NCI-H748 treated with DMSO at 0.1 percent for 48 hours (cell line): Measurements from ENCODE around the gene KCNQ5.
"Not testable (repeated sequence)": the region's sequence is repeated elsewhere in the genome, so short reads cannot be mapped to it uniquely, and the experiment has no call there.

Source experiments
- DNase-seq: peaks from one replicate; lab custom pipeline; 2025; lab: John Stamatoyannopoulos, UW

Gene KCNQ5

GRCh38 chr6:72952808-72953630, 331.2 kb downstream of the KCNQ5 start:
- no peak for DNase-seq

GRCh38 chr6:72953971-72954381, 332.1 kb downstream of the KCNQ5 start:
- no peak for DNase-seq

- no peak for DNase-seq
Observed at GRCh38 chr6:72954716-72955115, 332.9 kb downstream of the KCNQ5 start.

GRCh38 chr6:72955666-72956065, 333.8 kb downstream of the KCNQ5 start:
- no peak for DNase-seq

- no peak for DNase-seq
Observed at GRCh38 chr6:72956272-72956671, 334.4 kb downstream of the KCNQ5 start.

GRCh38 chr6:72959821-72960220, 338.0 kb downstream of the KCNQ5 start:
- no peak for DNase-seq

- no peak for DNase-seq
Observed at GRCh38 chr6:72963946-72964345, 342.1 kb downstream of the KCNQ5 start.

- no peak for DNase-seq
Observed at GRCh38 chr6:72966628-72967280, 344.9 kb downstream of the KCNQ5 start.

- DNase-seq: no peak
Observed at GRCh38 chr6:72967329-72967728, 345.5 kb downstream of the KCNQ5 start.

- no peak for DNase-seq
Observed at GRCh38 chr6:72968704-72969103, 346.8 kb downstream of the KCNQ5 start.

- DNase-seq: no peak
Observed at GRCh38 chr6:72969666-72970065, 347.8 kb downstream of the KCNQ5 start.

GRCh38 chr6:72972579-72972978, 350.7 kb downstream of the KCNQ5 start:
- DNase-seq: no peak

- peak; percentile 85 for DNase-seq
Observed at GRCh38 chr6:72974276-72974675, 352.4 kb downstream of the KCNQ5 start.

GRCh38 chr6:72975352-72975752, 353.5 kb downstream of the KCNQ5 start:
- DNase-seq: no peak

GRCh38 chr6:72976484-72976883, 354.6 kb downstream of the KCNQ5 start:
- no peak for DNase-seq

- no peak for DNase-seq
Observed at GRCh38 chr6:72977114-72977513, 355.2 kb downstream of the KCNQ5 start.

- DNase-seq: not testable (repeated sequence)
Observed at GRCh38 chr6:72978808-72979207, 356.9 kb downstream of the KCNQ5 start.

GRCh38 chr6:72984189-72984831, 362.4 kb downstream of the KCNQ5 start:
- peak; percentile 61 for DNase-seq

- no peak for DNase-seq
Observed at GRCh38 chr6:72984981-72985665, 363.3 kb downstream of the KCNQ5 start.

GRCh38 chr6:72987301-72987700, 365.4 kb downstream of the KCNQ5 start:
- no peak for DNase-seq

GRCh38 chr6:72999995-73000394, 378.1 kb downstream of the KCNQ5 start:
- no peak for DNase-seq

GRCh38 chr6:73000460-73000859, 378.6 kb downstream of the KCNQ5 start:
- no peak for DNase-seq
